Measurements from ENCODE around the gene C12orf60. TPM values are rescaled to one million over a fixed set of nuclear protein-coding genes. Genes with fewer than 3 reads are reported as not detected.

The C12orf60 gene
- total RNA-seq, 1 donor from 2014 or later: 2.0 TPM

DNA sequence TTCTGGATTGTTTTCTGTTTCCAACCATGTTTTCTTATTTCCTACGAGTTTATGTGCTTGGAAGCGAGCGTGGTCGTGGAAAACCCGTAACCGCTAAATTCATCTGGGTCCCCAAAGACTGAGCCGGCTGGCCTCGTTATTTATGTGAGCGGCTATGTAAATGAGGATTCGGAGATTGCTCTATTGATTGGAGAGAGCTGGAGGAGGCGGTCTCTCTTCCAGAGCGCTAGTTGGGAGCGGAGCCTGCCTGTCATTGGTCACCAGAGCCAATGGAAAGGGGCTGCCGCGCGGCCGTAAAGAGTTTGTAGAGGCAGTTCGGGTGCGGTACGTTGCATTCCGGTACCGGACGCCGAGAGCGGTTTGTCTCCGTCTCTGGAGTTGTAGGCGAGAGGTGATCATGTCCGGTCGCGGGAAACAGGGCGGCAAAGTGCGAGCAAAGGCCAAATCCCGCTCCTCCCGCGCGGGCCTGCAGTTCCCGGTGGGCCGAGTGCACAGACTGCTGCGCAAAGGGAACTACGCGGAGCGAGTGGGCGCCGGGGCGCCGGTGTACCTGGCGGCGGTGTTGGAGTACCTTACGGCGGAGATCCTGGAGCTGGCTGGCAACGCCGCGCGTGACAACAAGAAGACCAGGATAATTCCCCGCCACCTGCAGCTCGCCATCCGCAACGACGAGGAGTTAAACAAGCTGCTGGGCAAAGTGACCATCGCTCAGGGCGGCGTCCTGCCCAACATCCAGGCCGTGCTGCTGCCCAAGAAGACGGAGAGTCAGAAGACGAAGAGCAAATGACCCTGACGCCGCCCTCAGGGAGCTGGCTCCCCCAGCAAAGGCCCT lies 29.2 kb upstream of the C12orf60 start:
- Histone ChIP-seq H2AFZ (ENCODE audit: low read depth, low read length) (peak overlapping the region; percentile 90), H3K27me3 (ENCODE audit: insufficient read depth, low read length) (no peaks in the 10 kb centered on the region), H3K9me3 (ENCODE audit: insufficient read depth, low read depth, low read length) (no peaks in the 10 kb centered on the region), H4K20me1 (ENCODE audit: insufficient read depth, low read length) (peaks cover 5% of the 10 kb centered on the region), H3K9ac (ENCODE audit: low read length) (peak overlapping the region; percentile 87), H3K36me3 (ENCODE audit: insufficient read depth, low read length) (no peaks in the 10 kb centered on the region), H3K4me2 (ENCODE audit: low read length) (peak overlapping the region; percentile 90), H3K27ac (ENCODE audit: low read depth, low read length) (peak overlapping the region; percentile 80), H3K79me2 (ENCODE audit: insufficient read depth, low read length) (peaks cover 23% of the 10 kb centered on the region), H3K4me1 (ENCODE audit: insufficient read depth, low read length) (peaks cover 14% of the 10 kb centered on the region), H3K4me3 (ENCODE audit: insufficient read depth, low read depth, low read length) (peak overlapping the region; percentile 90)
- Mint-ChIP-seq H3K4me3 (ENCODE audit: unreplicated experiment) (peak overlapping the region; percentile 93), H3K9me3 (ENCODE audit: unreplicated experiment) (no peaks in the 10 kb centered on the region), H3K27ac (ENCODE audit: unreplicated experiment) (peak overlapping the region; percentile 97), H3K27me3 (ENCODE audit: low read depth, unreplicated experiment) (no peaks in the 10 kb centered on the region), H3K4me1 (ENCODE audit: low read depth, unreplicated experiment) (peaks cover 19% of the 10 kb centered on the region), H3K36me3 (ENCODE audit: low read depth, unreplicated experiment) (no peaks in the 10 kb centered on the region)
- no peak for FAIRE-seq
- DNase-seq (ENCODE audit: low read depth): peak; percentile 91
- TF ChIP-seq, protein P1, sequence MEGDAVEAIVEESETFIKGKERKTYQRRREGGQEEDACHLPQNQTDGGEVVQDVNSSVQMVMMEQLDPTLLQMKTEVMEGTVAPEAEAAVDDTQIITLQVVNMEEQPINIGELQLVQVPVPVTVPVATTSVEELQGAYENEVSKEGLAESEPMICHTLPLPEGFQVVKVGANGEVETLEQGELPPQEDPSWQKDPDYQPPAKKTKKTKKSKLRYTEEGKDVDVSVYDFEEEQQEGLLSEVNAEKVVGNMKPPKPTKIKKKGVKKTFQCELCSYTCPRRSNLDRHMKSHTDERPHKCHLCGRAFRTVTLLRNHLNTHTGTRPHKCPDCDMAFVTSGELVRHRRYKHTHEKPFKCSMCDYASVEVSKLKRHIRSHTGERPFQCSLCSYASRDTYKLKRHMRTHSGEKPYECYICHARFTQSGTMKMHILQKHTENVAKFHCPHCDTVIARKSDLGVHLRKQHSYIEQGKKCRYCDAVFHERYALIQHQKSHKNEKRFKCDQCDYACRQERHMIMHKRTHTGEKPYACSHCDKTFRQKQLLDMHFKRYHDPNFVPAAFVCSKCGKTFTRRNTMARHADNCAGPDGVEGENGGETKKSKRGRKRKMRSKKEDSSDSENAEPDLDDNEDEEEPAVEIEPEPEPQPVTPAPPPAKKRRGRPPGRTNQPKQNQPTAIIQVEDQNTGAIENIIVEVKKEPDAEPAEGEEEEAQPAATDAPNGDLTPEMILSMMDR (IDR thresholded peaks at IDR 0.05; ENCODE audit: insufficient read depth, low read depth, low read length): no peak
- TF ChIP-seq EZH2 (IDR thresholded peaks at IDR 0.05; ENCODE audit: insufficient read depth, low read length): no peak

DNA sequence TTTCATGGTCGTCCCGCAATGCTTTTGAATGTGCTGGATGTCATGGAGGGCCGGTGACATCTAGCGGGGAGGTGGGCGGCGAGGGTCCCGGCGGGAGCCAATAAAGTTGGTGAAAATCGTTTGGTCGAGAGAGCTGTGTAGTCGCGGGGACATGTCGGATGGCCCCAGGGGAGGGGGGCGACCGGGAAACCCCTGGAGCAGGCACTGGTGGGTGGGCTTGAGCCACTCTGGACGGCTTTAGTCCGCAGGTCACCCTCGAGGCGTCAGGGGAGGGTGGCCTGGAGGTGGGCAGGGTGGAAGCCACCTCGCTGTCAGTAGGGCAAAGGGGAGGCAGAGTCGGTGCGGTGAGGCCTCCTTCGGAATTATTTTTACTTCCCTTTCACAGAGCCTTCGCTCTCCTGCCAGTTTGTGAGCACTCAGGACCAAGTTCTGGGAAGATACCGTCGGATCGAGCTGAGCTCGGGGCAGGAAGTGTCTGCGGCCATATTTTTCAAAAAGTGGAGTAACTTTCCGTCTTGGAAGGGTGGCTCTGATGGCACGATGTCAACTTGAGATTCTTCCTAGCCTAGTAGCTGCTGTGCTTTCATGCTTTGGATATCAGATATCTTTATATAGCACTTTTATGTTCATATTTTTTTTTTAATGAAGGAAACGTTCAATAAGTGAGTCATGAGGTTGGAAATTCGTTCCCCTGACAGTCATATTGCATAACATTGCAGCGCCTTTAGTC lies 28.4 kb upstream of the C12orf60 start:
- Histone ChIP-seq H3K36me3 (ENCODE audit: insufficient read depth, low read length) (no peaks in the 10 kb centered on the region), H4K20me1 (ENCODE audit: insufficient read depth, low read length) (no peaks in the 10 kb centered on the region), H2AFZ (ENCODE audit: low read depth, low read length) (peak overlapping the region; percentile 90), H3K27me3 (ENCODE audit: insufficient read depth, low read length) (no peaks in the 10 kb centered on the region), H3K4me3 (ENCODE audit: insufficient read depth, low read depth, low read length) (peak overlapping the region; percentile 90), H3K9me3 (ENCODE audit: insufficient read depth, low read depth, low read length) (no peaks in the 10 kb centered on the region), H3K79me2 (ENCODE audit: insufficient read depth, low read length) (peaks cover 16% of the 10 kb centered on the region), H3K4me1 (ENCODE audit: insufficient read depth, low read length) (peaks cover 10% of the 10 kb centered on the region), H3K9ac (ENCODE audit: low read length) (peak overlapping the region; percentile 87), H3K27ac (ENCODE audit: low read depth, low read length) (peak overlapping the region; percentile 80), H3K4me2 (ENCODE audit: low read length) (peak overlapping the region; percentile 90)
- H3K27ac Mint-ChIP-seq (ENCODE audit: unreplicated experiment): peak overlapping the region; percentile 97
- TF ChIP-seq, protein P1 (IDR thresholded peaks at IDR 0.05; ENCODE audit: insufficient read depth, low read depth, low read length): no peak
- no peak for TF ChIP-seq EZH2 (IDR thresholded peaks at IDR 0.05; ENCODE audit: insufficient read depth, low read length)
- no peaks in the 10 kb centered on the region for H3K9me3 Mint-ChIP-seq (ENCODE audit: unreplicated experiment)
- no peaks in the 10 kb centered on the region for H3K36me3 Mint-ChIP-seq (ENCODE audit: low read depth, unreplicated experiment)
- DNase-seq (ENCODE audit: low read depth) (peak; percentile 41), FAIRE-seq (no peak)
- H3K27me3 Mint-ChIP-seq (ENCODE audit: low read depth, unreplicated experiment): no peaks in the 10 kb centered on the region
- peak overlapping the region; percentile 93 for H3K4me3 Mint-ChIP-seq (ENCODE audit: unreplicated experiment)
- peaks cover 26% of the 10 kb centered on the region for H3K4me1 Mint-ChIP-seq (ENCODE audit: low read depth, unreplicated experiment)

All from astrocyte (in vitro differentiated cells and primary cell).